Measurements from ENCODE around the gene CFAP77. TPM values are rescaled to one million over a fixed set of nuclear protein-coding genes. Genes with fewer than 3 reads are reported as not detected.

Gene CFAP77
- total and polyA plus RNA-seq, 10 of the 15 experiments (the other 5 are each of a cell fraction or from before 2014, with no cell fraction given), result 0.33 TPM; not detected in 9

GRCh38 chr9:132381966-132382541 lies 28.0 kb upstream of the CFAP77 start (continued):
- TF ChIP-seq ATF7 (IDR thresholded peaks at IDR 0.05; ENCODE audit: low read depth), result peak; percentile 90
- TF ChIP-seq EGR1 (IDR thresholded peaks at IDR 0.05; ENCODE audit: borderline replicate concordance in 1 of 2, low read depth in 2 of 2, low read length in 2 of 2), result no peak
- TF ChIP-seq IKZF1 (conservative IDR thresholded peaks at IDR 0.05), result peak; percentile 52; the same call in 1 of the 2 replicates
- TF ChIP-seq ZNF687 (IDR thresholded peaks at IDR 0.05), result no peak
- no peak for TF ChIP-seq E2F8 (IDR thresholded peaks at IDR 0.05; ENCODE audit: low read depth, partially characterized antibody)
- TF ChIP-seq NR2F1 (conservative IDR thresholded peaks at IDR 0.05), result no peak
- peak; percentile 65 for TF ChIP-seq POLR2A (IDR thresholded peaks at IDR 0.05; ENCODE audit: low read depth, low read length)
- 0 out of 2 replicates have a peak, but pooled peaks have one; percentile 60 for TF ChIP-seq CHD1 (IDR thresholded peaks at IDR 0.05; ENCODE audit: low read depth, low read length)
- TF ChIP-seq ZNF274 (IDR thresholded peaks at IDR 0.05; ENCODE audit: insufficient read depth, insufficient read length), result no peak
- TF ChIP-seq DPF2 (IDR thresholded peaks at IDR 0.05), result peak; percentile 50; the same call in 1 of the 2 replicates
- peak; percentile 52; the same call in 1 of the 2 replicates for TF ChIP-seq POLR2AphosphoS5 (IDR thresholded peaks at IDR 0.05; ENCODE audit: low read length)
- TF ChIP-seq ELK1 (IDR thresholded peaks at IDR 0.05; ENCODE audit: low read depth, low read length), result no peak
- no peak for TF ChIP-seq ZBTB4 (CRISPR knock-in tag; IDR thresholded peaks at IDR 0.05)
- no peak for TF ChIP-seq HSF1 (IDR thresholded peaks at IDR 0.05; ENCODE audit: low read depth, low read length)
